Subcutaneous adipose tissue (tissue), 4 donors: Measurements from ENCODE around the gene EYS. TPM values are rescaled to one million over a fixed set of nuclear protein-coding genes. Genes with fewer than 3 reads are reported as not detected.

ENCODE experiments used
- total RNA-seq, 4 donors: library from RNA; depleted of rRNA; stranded (reverse); fragments of >200 nt; gene quantifications; one replicate each; pipeline ENCODE4 v1.1.0, GENCODE V29; 2016
- TF ChIP-seq, protein P1 (sequence below): fragments of 450-650 bp; IDR thresholded peaks from one replicate; pipeline ENCODE4 v1.5.1; 2016; ENCODE audit warnings: low read depth, mild to moderate bottlenecking, control low read depth, antibody characterized with exemption, moderate library complexity

Gene EYS
- total RNA-seq, 4 donors from 2014 or later: 0.17 to 3.8 (median 0.82) TPM

DNA sequence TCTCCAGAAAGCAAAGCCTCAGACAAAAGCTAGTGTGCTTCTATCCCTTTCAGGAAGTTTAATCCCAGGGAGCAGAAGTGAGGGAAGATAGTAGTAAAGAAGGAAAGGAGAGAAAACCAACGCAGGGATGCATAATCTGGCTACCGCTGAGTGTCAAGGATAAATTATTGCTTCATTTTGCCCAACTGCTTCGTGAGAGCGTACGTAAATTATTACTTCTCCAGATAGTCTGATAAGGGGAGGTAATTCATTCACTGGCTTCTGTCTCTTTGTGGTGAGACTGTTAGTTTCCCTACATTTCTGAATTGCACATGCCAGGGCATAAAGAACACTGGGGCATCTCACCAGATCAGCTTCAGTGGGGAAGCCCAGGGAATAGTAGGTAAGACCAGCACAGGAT is 1531.7 kb downstream of the EYS start:
- TF ChIP-seq, protein P1, sequence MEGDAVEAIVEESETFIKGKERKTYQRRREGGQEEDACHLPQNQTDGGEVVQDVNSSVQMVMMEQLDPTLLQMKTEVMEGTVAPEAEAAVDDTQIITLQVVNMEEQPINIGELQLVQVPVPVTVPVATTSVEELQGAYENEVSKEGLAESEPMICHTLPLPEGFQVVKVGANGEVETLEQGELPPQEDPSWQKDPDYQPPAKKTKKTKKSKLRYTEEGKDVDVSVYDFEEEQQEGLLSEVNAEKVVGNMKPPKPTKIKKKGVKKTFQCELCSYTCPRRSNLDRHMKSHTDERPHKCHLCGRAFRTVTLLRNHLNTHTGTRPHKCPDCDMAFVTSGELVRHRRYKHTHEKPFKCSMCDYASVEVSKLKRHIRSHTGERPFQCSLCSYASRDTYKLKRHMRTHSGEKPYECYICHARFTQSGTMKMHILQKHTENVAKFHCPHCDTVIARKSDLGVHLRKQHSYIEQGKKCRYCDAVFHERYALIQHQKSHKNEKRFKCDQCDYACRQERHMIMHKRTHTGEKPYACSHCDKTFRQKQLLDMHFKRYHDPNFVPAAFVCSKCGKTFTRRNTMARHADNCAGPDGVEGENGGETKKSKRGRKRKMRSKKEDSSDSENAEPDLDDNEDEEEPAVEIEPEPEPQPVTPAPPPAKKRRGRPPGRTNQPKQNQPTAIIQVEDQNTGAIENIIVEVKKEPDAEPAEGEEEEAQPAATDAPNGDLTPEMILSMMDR: no peak

DNA sequence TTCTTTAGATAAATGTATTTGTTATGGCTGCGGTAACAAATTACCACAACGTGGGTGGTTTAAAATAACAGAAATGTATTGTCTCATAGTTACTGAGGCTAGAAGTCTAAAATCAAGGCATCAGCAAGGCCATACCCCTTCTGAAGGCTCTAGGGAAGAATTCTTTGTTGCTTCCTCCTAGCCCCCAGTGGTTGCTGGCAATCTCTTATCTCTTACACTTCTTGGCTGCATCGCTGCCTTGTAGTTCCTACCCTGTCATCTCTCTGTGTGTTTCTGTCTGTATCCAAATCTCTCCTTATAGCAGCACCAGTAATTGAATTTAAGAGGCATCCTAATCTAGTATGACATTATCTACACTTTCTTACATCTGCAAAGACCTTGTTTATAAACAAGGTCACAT is 1536.7 kb downstream of the EYS start:
- TF ChIP-seq, protein P1: no peak

DNA sequence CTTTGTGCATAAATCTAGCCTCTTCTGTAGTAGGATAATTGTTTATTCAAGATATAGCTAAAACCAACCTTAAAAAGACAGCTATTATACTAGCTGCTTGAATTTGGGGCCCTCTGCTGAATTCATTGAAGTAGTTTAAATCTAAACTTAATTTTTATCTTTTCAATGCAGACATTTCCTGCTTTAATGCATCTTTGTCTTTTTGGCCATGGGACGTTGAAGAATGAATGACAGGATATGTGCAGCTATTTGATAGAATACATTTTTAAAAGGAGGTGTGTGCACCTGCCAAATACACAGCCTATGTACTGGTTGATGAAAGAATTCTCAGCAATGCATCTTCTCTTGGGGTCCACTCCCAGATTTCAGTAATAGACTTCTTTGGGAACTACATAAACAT is 1546.5 kb downstream of the EYS start:
- TF ChIP-seq, protein P1: no peak

DNA sequence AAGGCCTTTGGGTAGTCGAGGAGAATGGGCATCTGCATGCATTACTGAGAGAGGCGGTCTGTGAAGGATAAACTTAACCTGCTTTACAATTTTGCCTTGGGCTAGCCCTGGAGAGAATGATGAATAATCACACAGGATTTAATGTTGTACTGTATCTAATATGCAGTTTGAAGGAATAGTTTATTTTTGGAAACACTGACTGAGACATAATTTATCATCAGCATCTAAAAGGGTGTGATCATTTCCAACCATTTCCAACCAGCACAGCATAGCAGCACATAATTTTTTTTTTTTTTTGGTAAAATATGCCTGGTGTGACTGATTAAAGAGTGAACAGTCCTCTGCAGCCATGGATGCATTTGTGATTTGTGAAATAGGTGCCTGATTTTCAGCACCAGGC is 1552.0 kb downstream of the EYS start:
- TF ChIP-seq, protein P1: no peak

DNA sequence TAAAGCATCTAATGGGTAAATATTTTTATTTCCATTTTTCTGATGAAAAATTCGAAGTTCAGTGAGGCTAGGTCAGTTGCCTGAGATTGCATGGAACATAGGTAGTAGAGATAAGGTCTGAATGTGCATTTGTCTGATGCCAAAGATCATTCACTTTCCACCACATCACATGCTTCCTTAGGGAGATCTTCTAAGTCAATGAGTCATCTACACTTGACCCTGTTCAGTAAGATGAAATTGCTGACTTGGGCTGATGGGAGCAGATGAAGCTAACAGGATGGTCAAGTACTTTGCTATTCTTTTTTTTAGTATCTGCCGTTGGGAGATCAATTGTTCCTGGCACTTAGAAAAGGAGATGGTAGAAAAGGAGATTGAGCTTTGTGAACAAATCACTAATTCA is 1560.2 kb downstream of the EYS start:
- TF ChIP-seq, protein P1: no peak

DNA sequence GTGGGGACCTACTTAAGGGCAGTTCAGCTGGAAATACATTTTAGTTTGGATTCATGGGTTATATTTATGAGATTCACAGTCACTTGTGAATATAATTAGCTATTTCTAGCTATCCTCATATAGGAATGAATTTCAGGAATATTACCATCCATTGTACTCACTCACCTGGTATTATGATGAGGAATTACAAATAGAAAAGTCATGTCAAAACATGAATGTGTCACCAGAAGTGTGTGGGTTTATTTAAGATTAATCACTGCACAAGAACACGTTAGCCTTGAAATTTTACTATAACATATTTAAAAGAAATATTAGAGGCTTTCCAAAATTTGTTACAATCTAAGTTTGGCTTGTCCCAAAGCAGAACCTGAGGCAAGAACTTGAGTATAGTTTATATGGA is 1560.9 kb downstream of the EYS start:
- TF ChIP-seq, protein P1: no peak

DNA sequence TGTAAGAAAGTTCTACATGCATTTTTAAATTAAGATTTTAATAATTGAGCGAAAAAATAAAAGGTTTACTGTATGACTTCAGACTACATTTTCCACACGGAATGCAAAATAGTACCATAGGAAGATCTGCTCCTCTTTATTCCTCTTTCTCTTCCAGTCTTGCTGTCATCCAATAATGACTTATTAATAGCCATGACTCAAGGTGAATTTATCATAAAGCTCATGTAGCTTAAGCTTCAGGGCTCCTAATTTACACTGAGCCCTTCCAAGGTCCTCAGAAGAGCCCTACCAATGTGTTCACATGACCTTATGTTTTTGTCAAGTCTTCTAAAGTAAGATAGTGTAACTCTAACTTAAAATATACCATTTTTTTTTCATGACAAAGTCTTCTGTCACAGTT is 1561.4 kb downstream of the EYS start:
- TF ChIP-seq, protein P1: no peak
